Measurements from ENCODE around the gene RIOK3. TPM values are rescaled to one million over a fixed set of nuclear protein-coding genes. Genes with fewer than 3 reads are reported as not detected.
"Not testable (repeated sequence)": the region's sequence is repeated elsewhere in the genome, so short reads cannot be mapped to it uniquely, and the experiment has no call there.

Gene RIOK3, protein sequence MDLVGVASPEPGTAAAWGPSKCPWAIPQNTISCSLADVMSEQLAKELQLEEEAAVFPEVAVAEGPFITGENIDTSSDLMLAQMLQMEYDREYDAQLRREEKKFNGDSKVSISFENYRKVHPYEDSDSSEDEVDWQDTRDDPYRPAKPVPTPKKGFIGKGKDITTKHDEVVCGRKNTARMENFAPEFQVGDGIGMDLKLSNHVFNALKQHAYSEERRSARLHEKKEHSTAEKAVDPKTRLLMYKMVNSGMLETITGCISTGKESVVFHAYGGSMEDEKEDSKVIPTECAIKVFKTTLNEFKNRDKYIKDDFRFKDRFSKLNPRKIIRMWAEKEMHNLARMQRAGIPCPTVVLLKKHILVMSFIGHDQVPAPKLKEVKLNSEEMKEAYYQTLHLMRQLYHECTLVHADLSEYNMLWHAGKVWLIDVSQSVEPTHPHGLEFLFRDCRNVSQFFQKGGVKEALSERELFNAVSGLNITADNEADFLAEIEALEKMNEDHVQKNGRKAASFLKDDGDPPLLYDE
- 10 to 100 TPM; 48.6 to 79.3 (median 72.8) TPM for polyA plus RNA-seq

DNA sequence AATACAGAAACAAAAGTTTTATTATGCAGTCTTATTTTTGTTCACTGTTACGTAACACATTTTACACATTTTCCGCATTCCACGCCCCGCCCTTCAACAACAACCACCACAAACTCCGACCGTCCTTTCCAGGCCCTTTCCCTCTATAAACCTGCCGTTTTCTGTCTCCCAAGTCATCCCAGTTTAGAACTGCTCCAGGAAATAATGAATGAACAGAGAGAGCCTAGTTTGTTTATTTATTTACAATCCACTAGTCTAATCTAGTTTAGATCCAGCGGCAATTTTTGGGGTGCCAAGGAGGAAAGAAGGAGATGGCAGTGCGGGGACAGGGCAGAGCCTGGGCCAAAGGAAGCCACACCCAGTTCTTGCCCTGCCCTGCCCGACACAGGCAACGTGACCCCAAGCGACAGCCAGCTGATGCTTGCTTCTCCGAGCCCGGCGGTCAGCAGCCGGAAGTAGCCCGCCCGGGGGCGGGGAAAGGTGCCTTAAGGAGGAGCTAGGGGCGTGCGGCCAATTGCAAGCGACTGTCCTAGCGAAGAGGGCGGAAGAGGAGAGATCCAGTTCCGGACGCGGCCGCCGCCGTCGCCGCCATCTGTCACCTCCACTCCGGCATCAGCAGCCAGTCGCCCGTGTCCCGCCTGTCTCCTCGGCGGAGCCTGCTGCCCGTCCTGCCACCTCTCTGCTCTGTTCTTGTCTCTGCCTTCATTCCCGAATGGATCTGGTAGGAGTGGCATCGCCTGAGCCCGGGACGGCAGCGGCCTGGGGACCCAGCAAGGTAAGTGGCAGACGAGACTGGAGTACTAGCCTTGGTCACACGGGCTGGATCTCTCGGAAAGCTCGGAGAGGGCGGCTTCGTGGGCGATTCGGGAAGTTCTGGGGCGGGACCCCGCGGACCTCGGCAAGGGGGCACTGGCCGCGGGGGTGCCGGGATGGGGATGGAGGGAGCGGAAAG lies at the start of gene RIOK3:
RIOK3 (plus strand) TSS at position 560 of the 952 bp plus-strand sequence; CDS start at position 713, 153 bp downstream.
- H3K9me3 Mint-ChIP-seq, result no peaks in the 10 kb centered on the region

DNA sequence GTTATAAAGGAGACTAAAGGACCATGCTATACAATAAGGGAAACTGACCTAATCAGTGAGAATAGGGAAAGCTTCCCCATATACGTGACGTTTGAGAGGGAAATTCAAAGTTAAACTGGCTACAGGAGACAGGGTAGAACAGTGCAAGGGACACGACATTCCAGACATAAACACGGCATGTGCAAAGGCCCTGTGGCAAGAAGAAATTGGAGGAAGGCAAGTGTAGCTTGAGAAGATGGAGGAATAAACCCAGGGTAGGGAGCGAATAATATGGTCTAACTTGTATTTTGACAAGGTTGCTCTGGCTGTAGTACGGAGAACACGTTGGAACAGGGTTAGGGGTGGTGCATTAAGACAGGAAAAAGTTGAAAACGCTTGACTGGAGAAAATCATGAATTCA lies 49.8 kb upstream of the RIOK3 start:
- no peak overlapping the region for H3K4me3 Mint-ChIP-seq
- no peak overlapping the region for H3K27ac Mint-ChIP-seq
- H3K9me3 Mint-ChIP-seq, result no peaks in the 10 kb centered on the region
- DNase-seq, result no peak
- H3K4me1 Mint-ChIP-seq, result peaks cover 19 to 57% of the 10 kb centered on the region in 2 donors
- peaks cover 0 to 1% (median 0%) of the 10 kb centered on the region in 3 donors for H3K27me3 Mint-ChIP-seq (ENCODE audit: low read depth in 3 of 3)
- H3K36me3 Mint-ChIP-seq, result peaks cover 7 to 15% (median 10%) of the 10 kb centered on the region in 3 donors

More for the DNA sequence above, at the start of gene RIOK3:
- Mint-ChIP-seq H3K27ac (peak within 1 kb of the TSS; percentile 91 to 98 (median 95)), H3K4me1 (peaks cover 54 to 57% of the 10 kb centered on the region in 2 donors), H3K36me3 (peaks cover 0 to 6% (median 0%) of the 10 kb centered on the region in 3 donors), H3K4me3 (peak within 1 kb of the TSS; percentile 85 to 100 (median 99)), H3K27me3 (ENCODE audit: low read depth in 3 of 3) (peaks cover 3 to 15% (median 5%) of the 10 kb centered on the region in 3 donors)
- peak; percentile 94 to 95 (median 95) for DNase-seq

DNA sequence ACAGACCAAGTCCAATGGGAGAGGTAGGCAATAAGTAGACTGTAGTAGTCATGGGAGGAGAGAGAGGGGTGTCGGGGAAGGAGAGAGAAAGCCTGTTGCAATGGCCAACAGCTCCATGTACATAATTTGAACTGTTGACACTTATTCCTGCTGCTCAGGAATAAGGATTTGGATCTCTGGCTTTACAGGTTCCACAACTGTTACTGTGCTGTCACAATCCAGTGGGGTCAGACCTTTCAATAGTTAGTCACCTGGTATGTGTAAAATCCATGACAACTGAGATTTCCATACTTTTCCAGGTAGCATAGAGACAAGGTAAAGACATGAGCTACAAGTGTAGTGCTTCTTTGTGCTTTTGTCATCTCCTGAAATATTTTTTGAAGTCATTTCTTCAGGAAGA lies 47.5 kb upstream of the RIOK3 start:
- no peak for DNase-seq
- peaks cover 7 to 40% of the 10 kb centered on the region in 2 donors for H3K4me1 Mint-ChIP-seq
- peak overlapping the region in 1 of 6 donors; percentile 42 for H3K27ac Mint-ChIP-seq
- H3K9me3 Mint-ChIP-seq, result no peaks in the 10 kb centered on the region
- no peak overlapping the region for H3K4me3 Mint-ChIP-seq
- peaks cover 0 to 1% (median 0%) of the 10 kb centered on the region in 3 donors for H3K27me3 Mint-ChIP-seq (ENCODE audit: low read depth in 3 of 3)
- H3K36me3 Mint-ChIP-seq, result peaks cover 7 to 15% (median 10%) of the 10 kb centered on the region in 3 donors

DNA sequence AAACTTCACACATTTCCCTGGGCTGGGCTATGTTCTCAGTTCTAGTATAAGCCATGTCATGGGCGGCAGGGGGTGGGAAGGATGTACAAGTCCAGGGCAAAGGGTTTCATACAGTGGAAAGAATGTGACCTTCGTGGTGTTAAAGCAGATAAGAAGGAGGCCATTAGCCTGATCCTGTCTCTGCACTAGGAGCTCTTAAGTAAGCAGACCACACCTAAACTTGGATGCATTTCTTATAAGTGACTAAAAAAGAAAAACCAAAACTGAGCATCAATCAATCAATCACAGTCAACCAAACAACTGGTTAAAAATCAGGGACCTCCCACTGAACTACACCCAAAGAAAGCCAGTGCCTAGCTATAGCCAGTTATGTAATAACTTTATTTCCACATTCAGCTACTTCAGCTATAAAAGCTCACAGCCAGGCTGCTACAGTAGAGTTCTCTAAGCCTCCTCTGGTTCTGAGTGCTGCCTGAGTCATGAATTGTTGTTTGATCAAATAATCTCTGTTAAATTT lies 46.8 kb upstream of the RIOK3 start:
- Mint-ChIP-seq H3K4me3 (no peak overlapping the region), H3K27me3 (ENCODE audit: low read depth in 3 of 3) (peaks cover 0 to 1% (median 0%) of the 10 kb centered on the region in 3 donors), H3K9me3 (no peaks in the 10 kb centered on the region), H3K27ac (no peak overlapping the region), H3K36me3 (peaks cover 7 to 15% (median 10%) of the 10 kb centered on the region in 3 donors), H3K4me1 (peaks cover 7 to 33% of the 10 kb centered on the region in 2 donors)
- no peak for DNase-seq

DNA sequence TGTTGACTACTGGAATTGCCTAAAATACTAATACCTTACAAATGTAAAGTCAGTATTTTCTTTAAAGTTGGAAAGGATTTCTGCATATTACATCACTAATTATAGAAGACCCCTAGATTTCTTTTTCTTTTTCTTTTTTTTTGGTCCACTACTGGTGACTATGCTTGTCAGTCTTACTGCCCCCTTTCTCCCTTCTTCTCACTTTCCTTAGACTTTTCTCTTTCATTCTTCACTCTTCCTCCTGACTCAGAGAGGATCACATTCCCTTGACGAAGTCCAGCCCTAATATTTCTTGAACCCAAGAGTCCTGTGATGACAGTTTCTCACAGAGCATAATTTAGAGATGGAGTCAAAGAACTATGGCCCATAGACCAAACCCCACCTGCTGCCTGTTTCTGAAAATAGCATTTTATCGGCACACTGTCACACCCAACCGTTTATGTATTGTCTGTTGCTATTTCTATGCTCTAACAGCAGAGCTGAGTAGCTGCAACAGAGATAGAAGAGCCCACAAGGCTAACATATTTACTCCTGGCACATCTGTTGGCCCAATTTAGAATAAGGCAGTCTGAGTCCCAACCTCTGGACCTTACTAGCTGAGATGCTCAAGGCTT lies 40.6 kb upstream of the RIOK3 start:
- Mint-ChIP-seq H3K27ac (peak overlapping the region in 2 of 6 donors; percentile 41 to 64), H3K36me3 (peaks cover 4 to 8% (median 7%) of the 10 kb centered on the region in 3 donors), H3K4me3 (no peak overlapping the region), H3K9me3 (no peaks in the 10 kb centered on the region), H3K27me3 (ENCODE audit: low read depth in 3 of 3) (no peaks in the 10 kb centered on the region), H3K4me1 (peaks cover 13 to 18% of the 10 kb centered on the region in 2 donors)
- DNase-seq, result no peak

DNA sequence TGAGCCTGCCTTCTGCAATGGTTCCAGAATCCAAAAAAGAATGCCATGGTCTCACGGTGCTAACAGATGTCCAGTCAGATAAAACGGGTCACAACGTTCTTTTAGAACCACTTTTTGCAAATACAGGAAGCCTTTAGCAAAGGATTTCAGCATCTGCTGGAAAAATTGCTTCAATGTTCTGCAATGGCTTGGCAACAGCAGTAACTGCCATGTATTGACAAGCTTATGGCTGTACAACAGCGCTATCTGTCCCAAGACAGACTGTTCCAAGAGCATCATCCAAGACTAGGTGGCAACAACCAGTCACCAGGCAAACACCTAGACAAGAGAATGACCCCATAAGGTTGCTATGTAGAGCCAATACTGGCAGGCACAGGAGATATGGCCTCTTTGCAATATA lies 37.6 kb upstream of the RIOK3 start:
- Mint-ChIP-seq H3K9me3 (no peaks in the 10 kb centered on the region), H3K4me3 (no peak overlapping the region), H3K27me3 (ENCODE audit: low read depth in 3 of 3) (no peaks in the 10 kb centered on the region), H3K27ac (no peak overlapping the region), H3K36me3 (peaks cover 4 to 8% (median 7%) of the 10 kb centered on the region in 3 donors), H3K4me1 (peaks cover 5 to 7% of the 10 kb centered on the region in 2 donors)
- DNase-seq, result no peak

DNA sequence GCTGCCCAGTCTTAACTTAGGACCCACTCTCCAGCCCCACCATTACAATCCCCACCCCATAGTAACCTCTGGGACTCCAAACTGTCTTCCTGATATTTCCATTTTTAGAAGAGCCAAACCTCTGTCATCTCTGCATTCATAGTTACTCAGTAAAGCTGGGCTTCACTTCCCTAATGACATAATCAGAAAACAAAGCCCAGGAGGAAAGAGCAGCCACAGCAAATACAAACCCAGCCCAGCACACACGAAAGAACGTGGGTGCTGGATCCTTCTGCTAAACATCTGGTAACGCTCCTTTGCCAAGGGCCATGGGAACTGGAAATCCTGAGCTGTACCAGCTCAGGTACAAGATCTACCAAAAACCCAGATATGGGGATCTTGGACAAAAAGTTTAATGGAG lies 36.8 kb upstream of the RIOK3 start:
- Mint-ChIP-seq H3K4me3 (no peak overlapping the region), H3K27me3 (ENCODE audit: low read depth in 3 of 3) (no peaks in the 10 kb centered on the region), H3K9me3 (no peaks in the 10 kb centered on the region), H3K4me1 (peaks cover 9 to 11% of the 10 kb centered on the region in 2 donors), H3K27ac (peak overlapping the region in 1 of 6 donors; percentile 53), H3K36me3 (peaks cover 4 to 8% (median 7%) of the 10 kb centered on the region in 3 donors)
- no peak for DNase-seq

DNA sequence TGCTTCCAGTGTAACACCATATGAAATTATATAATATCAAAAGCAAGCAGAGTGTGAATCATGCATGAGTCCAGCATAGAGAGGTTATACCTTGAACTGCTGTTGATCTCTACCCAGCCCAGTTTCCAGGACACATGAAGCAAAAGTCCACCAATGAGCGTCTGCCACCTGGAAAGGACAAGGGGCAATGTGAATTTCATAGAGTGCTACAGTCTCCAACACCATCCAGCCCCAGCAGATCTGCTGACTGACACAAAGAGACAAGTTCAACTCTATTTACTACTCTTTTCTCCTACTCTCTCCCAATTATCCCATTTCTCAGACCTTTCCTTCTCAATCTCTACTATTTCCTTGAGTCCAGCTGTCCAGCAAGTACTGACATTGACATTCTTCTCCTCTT lies 31.8 kb upstream of the RIOK3 start:
- Mint-ChIP-seq H3K4me1 (peaks cover 31 to 45% of the 10 kb centered on the region in 2 donors), H3K4me3 (peak overlapping the region; percentile 31 to 66 (median 43)), H3K9me3 (peaks cover 0 to 1% (median 0%) of the 10 kb centered on the region in 6 donors), H3K36me3 (peaks cover 1 to 11% (median 1%) of the 10 kb centered on the region in 3 donors), H3K27me3 (ENCODE audit: low read depth in 3 of 3) (peaks cover 4 to 8% (median 5%) of the 10 kb centered on the region in 3 donors), H3K27ac (peak overlapping the region; percentile 29 to 95 (median 80))
- DNase-seq, result no peak

DNA sequence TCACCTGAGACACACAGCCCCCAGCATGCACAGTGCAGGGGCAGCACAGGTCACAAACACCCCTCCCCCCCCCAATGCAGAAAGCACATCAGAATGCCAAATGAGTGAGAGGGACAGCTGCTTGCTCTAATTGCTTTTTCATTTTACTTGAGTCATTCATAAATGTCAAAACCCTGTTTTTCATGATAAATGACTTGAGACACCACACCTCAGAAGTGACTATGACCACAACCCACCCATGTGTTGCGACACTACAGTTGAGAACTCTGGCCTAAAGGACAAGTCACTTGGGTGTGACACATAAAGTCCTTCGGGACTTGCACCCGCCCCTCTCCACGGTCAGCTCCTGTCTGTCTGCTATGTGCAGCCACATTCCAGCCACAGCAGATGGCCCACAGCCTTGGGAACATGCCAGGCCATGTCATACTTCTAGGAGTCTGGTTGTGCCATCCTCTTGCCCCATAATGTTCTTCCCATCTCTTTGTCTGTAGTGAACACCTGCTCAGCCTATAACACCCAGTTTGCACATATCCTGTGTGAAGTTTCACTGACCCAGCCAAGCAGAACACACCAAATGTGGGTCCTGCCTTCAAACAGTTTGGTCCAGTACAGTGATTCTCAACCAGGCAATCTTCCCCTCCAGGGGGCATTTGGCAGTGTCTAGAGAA lies 30.2 kb upstream of the RIOK3 start:
- peaks cover 4 to 8% (median 5%) of the 10 kb centered on the region in 3 donors for H3K27me3 Mint-ChIP-seq (ENCODE audit: low read depth in 3 of 3)
- H3K4me3 Mint-ChIP-seq, result peak overlapping the region; percentile 82 to 93 (median 90)
- H3K9me3 Mint-ChIP-seq, result peaks cover 0 to 2% (median 0%) of the 10 kb centered on the region in 6 donors
- peak; percentile 86 to 91 (median 87) for DNase-seq
- H3K4me1 Mint-ChIP-seq, result peaks cover 31 to 45% of the 10 kb centered on the region in 2 donors
- H3K36me3 Mint-ChIP-seq, result peaks cover 0 to 8% (median 0%) of the 10 kb centered on the region in 3 donors
- H3K27ac Mint-ChIP-seq, result peak overlapping the region; percentile 92 to 98 (median 95)

DNA sequence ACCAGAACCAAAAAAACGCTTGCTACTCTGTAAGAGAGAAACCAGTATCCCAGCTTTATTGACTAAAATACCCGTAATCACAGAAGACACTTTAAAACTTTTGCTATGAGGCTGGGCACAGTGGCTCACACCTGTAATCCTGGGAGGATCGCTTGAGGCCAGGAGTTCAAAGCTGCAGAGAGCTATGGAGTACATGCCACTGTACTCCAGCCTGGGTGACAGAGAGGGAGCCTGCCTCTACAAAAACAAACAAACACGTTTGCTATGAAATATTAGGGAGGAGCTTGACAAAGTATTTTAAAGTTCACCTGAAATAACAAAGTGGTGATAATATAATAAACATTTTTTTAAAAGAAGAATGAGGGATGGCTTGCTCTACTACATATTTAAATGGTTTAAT lies 28.5 kb upstream of the RIOK3 start:
- Mint-ChIP-seq H3K27me3 (ENCODE audit: low read depth in 3 of 3) (peaks cover 4 to 8% (median 5%) of the 10 kb centered on the region in 3 donors), H3K27ac (peak overlapping the region; percentile 92 to 98 (median 95)), H3K36me3 (peaks cover 0 to 17% (median 3%) of the 10 kb centered on the region in 3 donors), H3K9me3 (peaks cover 0 to 2% (median 0%) of the 10 kb centered on the region in 6 donors), H3K4me1 (peaks cover 31 to 45% of the 10 kb centered on the region in 2 donors), H3K4me3 (no peak overlapping the region)
- DNase-seq, result no peak

DNA sequence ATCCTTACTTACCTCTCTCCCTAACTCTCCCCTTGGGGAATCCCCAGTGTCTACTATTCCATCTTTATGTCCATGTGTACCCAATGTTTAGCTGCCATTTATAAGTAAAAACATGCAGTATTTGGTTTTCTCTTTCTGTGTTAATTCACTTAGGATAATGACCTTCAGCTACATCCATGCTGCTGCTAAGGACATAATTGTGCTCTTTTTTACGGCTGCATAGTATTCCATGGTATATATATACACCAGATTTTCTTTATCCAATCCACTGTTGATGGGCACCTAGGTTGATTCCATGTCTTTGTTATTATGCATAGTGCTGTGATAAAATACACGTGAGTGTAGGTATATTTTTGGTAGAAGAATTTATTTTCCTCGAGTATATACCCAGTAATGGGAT lies 24.3 kb upstream of the RIOK3 start:
- no peak overlapping the region for H3K4me3 Mint-ChIP-seq
- peaks cover 0 to 25% (median 10%) of the 10 kb centered on the region in 3 donors for H3K36me3 Mint-ChIP-seq
- H3K4me1 Mint-ChIP-seq, result peaks cover 3 to 16% of the 10 kb centered on the region in 2 donors
- H3K27ac Mint-ChIP-seq, result peak overlapping the region in 1 of 6 donors; percentile 35
- no peaks in the 10 kb centered on the region for H3K27me3 Mint-ChIP-seq (ENCODE audit: low read depth in 3 of 3)
- peaks cover 0 to 2% (median 0%) of the 10 kb centered on the region in 6 donors for H3K9me3 Mint-ChIP-seq
- DNase-seq, result no peak

DNA sequence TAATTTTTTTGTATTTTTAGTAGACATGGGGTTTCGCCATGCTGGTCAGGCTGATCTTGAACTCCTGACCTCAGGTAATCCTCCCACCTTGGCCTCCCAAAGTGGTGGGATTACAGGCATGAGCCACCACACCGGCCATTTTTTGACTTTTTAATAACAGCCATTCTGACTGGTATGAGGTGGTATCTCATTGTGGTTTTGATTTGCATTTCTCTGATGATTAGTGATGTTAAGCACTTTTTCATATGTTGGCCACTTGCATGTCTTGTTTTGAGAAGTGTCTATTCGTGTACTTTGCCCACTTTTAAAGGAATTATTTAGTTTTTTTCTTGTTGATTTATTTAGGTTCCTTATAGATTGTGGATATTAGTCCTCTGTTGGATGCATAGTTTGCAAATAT lies 23.5 kb upstream of the RIOK3 start:
- H3K36me3 Mint-ChIP-seq, result peaks cover 0 to 23% (median 10%) of the 10 kb centered on the region in 3 donors
- H3K4me3 Mint-ChIP-seq; H3K9me3 Mint-ChIP-seq; DNase-seq; H3K4me1 Mint-ChIP-seq; H3K27me3 Mint-ChIP-seq (ENCODE audit: low read depth in 3 of 3); H3K27ac Mint-ChIP-seq: not testable (repeated sequence)

Measured in immature natural killer cell (primary cell).